Measurements from ENCODE around the gene MRPL53.
A peak's percentile ranks its signal among the peaks of the same experiment; 100 is the strongest.
"Not testable (repeated sequence)": the region's sequence is repeated elsewhere in the genome, so short reads cannot be mapped to it uniquely, and the experiment has no call there.

MRPL53 gene

GRCh38 chr2:74447230-74447999 lies 25.1 kb downstream of the MRPL53 start:
- DNase-seq: no peak

- no peak for DNase-seq
These were observed 27.8 kb downstream of the MRPL53 start for GRCh38 chr2:74444498-74445318.

GRCh38 chr2:74442483-74443297 lies 29.8 kb downstream of the MRPL53 start:
- not testable (repeated sequence) for DNase-seq

GRCh38 chr2:74441690-74442482 lies 30.6 kb downstream of the MRPL53 start, which contains the start of gene RTKN:
RTKN (minus strand) TSS chr2:74441937; CDS start chr2:74441816, 121 bp downstream.
- peak; percentile 40 to 46 for DNase-seq

GRCh38 chr2:74441170-74441689 lies 31.2 kb downstream of the MRPL53 start:
- no peak for DNase-seq

DNA sequence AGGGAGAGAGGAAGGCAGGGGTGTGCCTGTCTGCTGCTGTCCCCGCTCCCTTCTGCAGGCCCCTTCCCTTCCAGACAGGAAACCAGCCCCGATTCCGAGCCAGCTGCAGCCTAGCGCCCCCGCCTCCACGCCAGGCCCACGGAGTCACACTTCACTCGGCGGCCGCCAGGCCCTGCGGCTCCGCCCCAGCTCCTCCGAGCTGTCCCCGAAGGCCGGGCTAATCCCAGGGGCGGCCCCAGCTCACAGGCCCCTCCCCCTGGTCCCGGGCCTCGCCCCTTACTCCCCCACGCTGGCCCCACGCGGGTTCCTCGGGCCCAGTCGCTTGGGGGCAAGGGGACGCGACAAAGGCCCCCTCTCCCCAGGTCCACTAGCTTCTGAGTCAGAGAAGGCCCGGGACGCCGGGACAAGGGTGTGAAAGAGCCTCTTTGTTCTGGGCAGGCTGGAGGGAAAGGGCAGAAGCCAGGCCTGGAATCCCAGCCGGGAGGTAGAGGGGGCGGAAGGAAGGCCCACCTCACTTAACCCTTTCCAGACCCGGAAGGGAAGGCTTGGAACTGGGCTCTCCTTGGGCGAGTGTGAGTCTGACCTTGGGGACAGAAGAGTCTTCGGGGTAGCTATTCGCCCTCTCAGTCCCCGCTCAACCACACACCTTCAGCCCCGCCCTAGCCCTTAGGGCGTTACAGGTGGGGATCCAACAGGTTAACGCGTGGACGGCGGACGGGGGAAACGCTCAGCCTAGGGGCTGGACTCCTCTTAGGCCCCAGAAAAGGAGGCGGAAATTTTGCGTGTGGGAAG lies 31.9 kb downstream of the MRPL53 start:
- peak; percentile 42 to 67 for DNase-seq

- no peak for DNase-seq
These were observed 32.6 kb downstream of the MRPL53 start for GRCh38 chr2:74439803-74440377.

- DNase-seq: no peak
These were observed 33.1 kb downstream of the MRPL53 start for GRCh38 chr2:74439373-74439772.

DNA sequence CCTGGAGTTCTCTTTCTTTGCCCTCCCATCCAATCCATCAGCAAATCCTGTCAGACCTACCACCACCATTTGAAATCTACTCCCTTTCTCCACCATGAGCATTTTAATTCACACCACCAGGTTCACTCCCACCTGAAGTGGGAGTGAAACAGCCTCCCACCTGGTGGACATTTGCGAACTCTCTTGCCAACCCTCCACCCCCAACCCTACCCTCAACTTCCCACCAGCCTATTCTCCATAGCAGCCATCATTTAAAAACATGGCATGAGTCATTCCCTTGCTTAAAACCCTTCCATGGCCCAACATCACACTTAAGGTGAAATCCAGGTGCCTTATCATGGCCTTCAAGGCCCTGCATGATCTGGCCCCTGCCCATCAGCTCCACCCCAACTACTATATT lies 34.2 kb downstream of the MRPL53 start:
- DNase-seq: no peak

- DNase-seq: no peak
These were observed 35.4 kb downstream of the MRPL53 start for GRCh38 chr2:74436848-74437695.

DNA sequence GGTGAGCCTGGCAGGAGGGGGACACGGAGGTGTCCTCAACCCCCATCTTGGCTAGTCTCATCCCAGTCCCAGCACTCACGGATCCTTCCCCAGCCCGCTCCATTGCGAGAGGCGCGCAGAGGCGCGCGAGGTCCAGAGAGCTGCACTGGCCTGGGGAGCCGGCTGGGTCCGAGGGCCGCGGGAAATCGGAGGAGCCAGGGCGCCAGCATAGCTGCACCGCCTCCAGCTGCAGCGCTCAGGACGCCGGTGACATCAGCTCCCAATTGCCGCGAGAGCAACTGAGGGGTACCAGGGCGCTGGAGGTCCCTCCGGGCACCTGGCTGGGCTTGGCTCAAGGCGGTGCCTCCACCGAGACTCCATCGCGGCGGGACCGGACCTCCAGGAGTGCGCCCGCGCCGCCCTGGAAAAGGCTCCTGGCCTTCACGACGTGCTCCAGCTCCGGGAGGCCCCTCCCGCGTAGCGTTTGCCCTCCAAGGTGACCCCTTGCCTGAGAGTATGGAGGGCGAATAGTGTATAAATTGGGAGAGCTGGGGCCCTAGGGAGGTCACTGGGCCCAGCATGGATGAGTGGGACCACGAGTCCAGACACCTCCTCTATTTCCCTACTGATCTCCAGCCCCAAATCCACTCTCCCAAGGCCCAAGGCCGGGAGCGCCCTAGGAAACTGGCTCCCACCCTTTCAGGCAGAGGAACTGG lies 36.2 kb downstream of the MRPL53 start:
- DNase-seq: no peak

- no peak for DNase-seq
These were observed 42.0 kb downstream of the MRPL53 start for GRCh38 chr2:74430502-74430901.

DNA sequence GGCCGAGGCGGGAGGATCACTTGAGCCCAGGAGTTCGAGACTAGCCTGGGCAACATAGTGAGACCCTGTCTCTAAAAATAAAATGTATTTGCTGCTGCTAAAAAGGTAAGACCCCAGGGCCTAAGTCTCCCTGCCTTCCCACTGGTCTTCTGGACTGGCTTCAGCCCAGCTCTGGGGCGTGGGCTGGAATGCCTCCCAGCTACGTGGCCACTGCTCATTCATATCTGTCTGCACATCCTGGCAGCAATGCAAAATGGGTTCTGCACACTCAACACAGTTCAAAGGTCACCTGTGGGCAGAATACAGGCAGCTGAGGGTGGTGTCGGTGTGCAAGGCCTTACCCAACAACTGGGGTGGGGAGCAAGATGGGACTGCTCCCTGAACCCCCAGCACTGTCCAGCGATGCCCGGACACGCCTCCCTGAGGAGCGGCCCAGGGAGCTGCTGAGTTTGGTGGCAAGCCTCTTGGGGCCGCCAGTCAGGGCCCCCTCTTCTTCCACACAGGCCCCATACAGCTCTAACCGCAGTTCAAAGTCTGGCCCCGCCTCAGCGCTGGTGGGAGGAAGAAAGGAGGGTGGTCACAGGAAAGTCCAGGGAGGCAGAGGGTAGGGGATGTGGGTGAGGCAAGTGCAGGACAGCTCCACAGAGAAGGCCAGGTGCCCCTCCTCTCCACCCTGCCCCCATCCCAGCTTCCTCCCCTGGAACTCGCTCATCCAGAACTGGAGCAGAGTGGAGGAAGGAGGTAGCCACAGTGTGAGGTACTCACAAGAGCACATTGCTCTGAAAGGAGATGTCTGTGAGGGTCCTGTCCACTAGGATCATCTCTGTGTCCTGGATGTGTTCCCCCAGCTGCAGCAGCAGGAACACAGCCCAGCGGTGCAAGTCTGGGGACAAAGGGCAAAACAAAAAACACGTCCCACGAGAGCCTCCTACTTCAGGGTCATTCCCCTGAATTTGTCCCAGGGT lies 42.7 kb downstream of the MRPL53 start:
- no peak for DNase-seq

DNA sequence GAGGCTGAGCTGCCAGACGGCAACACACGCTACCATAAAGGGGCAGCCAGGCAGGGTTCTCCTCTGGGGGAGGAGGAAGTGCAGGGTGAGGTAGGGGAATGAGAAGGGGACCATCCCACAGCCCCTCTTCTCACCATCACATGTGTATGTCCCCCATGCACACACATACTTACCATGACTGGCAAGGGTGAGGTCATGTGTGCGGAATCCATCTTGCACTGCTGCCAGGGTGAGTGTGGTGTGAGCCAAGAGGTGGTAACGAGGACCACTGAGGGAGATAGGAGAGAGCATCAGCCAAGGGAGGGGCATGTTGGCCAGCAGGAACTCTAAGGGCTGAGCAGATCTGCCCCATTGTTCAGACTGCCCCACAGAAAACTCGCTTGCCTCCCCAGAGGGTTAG lies 43.8 kb downstream of the MRPL53 start:
- no peak for DNase-seq

GRCh38 chr2:74427551-74427950 lies 44.9 kb downstream of the MRPL53 start:
- no peak for DNase-seq

DNA sequence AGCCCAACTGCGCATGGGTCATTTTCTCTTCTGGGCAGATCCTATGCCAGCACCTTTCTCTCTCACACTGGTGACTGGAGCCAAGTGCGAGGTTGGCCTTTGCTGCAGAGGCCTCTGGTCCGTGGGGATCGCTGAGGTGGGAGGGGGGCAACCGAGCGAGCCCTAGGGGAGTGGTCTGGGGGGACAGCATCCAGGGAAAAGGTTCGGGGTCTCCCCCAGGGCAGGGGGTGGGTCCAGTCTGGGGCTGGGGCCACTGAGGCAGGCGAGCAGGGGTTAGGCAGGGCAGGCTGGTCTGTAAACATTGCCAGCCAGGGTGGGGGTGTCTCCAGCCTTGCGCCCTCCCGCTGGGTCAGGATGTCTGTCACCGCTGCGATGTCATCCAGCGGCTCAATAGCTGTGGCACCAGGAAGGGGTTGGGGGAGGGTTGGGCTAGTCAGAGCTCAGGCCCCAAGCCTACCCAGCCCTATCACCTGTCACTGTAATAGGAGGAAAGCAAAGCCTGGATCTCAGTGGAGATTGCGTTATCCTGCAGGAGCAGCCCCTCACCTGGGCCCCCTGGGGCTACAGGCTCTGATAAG lies 46.2 kb downstream of the MRPL53 start:
- no peak for DNase-seq

- DNase-seq: no peak
These were observed 47.0 kb downstream of the MRPL53 start for GRCh38 chr2:74425523-74425922.

DNA sequence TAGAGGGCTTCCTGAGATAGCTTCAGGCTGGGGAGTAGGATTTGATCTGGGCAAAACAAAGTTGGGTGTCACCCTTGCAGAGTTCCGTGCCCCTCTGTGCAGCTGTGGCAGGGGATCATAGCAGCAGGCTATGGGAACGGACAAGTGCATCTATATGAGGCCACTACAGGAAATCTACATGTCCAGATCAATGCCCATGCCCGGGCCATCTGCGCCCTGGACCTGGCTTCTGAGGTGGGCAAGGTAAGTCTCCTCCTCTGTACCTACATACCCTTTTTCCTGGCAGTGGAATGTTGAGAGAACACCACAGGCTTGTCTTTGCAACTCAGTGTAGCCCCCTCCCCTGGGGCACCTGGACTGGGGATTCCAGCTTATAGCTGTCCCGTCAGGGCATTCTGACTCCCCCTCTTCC lies 47.5 kb downstream of the MRPL53 start:
- DNase-seq: no peak

Measured in CD4-positive, alpha-beta T cell treated with Interleukin-4 for 1 hour (primary cell).